IPS DF 6.9 (cell line): Measurements from ENCODE around the gene GTF3C1.

Experiments used
- DNase-seq: peaks from one replicate; pipeline ENCODE4 v3.0.0-alpha.2; 2013; ENCODE audit warnings: low read depth, low spot score
- H3K27ac ChIP-seq: one replicate; pipeline ENCODE4 v1.5.1; 2013; ENCODE audit warnings: low read length, control low read depth
- H3K27me3 ChIP-seq: 2 replicates; pipeline ENCODE4 v1.6.1; 2013; ENCODE audit warnings: mild to moderate bottlenecking, low read length; ENCODE audit not compliant: control insufficient read depth, insufficient read depth
- H3K36me3 ChIP-seq: 2 replicates; pipeline ENCODE4 v1.6.1; 2013; ENCODE audit warnings: low read length; ENCODE audit not compliant: control insufficient read depth, insufficient read depth
- H3K4me1 ChIP-seq: 2 replicates; pipeline ENCODE4 v1.6.1; 2013; ENCODE audit warnings: low read length; ENCODE audit not compliant: control insufficient read depth, insufficient read depth
- H3K4me3 ChIP-seq: 2 replicates; pipeline ENCODE4 v1.5.1; 2013; ENCODE audit warnings: mild to moderate bottlenecking, low read length
- H3K9me3 ChIP-seq: 2 replicates; pipeline ENCODE4 v1.6.1; 2013; ENCODE audit warnings: low read length, inconsistent platforms; ENCODE audit not compliant: control insufficient read depth, insufficient read depth
- WGBS: extraction: QIAGEN DNeasy Blood & Tissue Kit; methylation state at CpG from one replicate; pipeline ENCODE4 v1.1.7; 2013; ENCODE audit warnings: mixed read lengths, missing lambda C conversion rate; ENCODE audit not compliant: insufficient read length, insufficient coverage; 5-methylcytosine and 5-hydroxymethylcytosine counted together

GTF3C1 gene

DNA sequence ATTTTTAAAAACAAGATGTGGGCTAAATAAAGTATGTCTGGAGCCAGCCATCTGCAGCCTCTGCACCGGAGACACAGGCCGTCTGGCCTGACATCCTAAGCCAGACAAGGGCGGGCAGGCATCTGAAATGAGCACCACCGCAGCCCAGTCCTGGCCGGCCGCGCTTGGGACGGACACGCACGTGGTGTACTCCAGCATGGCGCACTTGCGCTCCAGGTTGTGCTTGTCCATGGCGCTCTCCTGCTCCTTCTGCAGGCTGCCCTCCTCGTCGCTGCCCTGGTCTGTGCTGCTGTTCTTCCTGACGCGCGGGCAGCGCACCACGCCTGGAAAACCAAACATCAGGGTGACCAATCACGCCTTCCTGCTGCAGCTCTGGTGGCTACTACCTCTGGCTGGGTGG lies 60.3 kb downstream of the GTF3C1 start:
- Histone ChIP-seq H3K4me3 (no peak overlapping the region), H3K36me3 (peaks cover 53% of the 10 kb centered on the region), H3K9me3 (no peaks in the 10 kb centered on the region), H3K27ac (no peak overlapping the region), H3K27me3 (no peaks in the 10 kb centered on the region), H3K4me1 (no peaks in the 10 kb centered on the region)
- WGBS = no CpG with 5 or more reads among the region's 21 CpGs
- no peak for DNase-seq

DNA sequence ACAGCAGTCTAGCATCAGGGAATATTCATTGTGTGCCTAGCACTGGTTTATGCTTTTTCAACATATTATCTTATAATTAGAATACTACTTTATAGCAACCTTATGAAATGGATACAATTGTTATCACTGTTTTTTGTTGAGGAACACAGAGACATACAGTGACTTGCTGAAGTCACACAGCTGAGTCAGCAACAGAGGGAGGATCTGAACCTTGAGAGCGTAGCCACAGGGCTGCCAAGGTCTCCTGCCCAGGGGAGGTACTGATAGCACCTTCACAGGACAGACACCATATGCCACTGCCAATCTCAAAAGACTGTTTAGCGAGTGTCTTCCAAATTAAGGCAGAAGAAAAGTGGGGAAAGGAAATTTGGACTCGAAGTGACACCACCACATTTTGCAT lies 63.0 kb downstream of the GTF3C1 start:
- H3K9me3 ChIP-seq = no peaks in the 10 kb centered on the region
- H3K36me3 ChIP-seq = peaks cover 59% of the 10 kb centered on the region
- H3K4me3 ChIP-seq = no peak overlapping the region
- H3K4me1 ChIP-seq = no peaks in the 10 kb centered on the region
- no peak for DNase-seq
- H3K27me3 ChIP-seq = no peaks in the 10 kb centered on the region
- no peak overlapping the region for H3K27ac ChIP-seq
- no CpG with 5 or more reads among the region's 3 CpGs for WGBS

DNA sequence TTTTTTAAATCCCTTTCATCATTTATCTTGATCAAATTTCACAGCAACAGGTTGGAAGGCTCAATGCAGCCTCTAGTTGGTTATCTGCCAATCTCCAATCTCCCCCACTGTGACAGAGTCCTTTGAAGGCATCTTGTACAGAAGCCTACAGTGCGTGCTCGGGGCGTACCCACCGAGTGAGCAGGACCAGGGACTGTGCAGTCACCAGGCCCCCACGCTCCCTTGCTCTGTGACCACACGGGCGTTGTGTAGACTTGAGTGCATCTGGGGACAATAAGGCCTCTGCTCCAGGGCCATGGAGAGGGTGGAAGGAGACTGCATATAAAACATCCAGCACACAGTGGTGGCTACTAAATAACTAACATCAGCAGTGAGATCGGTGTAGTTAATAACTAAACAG lies 63.4 kb downstream of the GTF3C1 start:
- Histone ChIP-seq H3K27ac (no peak overlapping the region), H3K4me1 (no peaks in the 10 kb centered on the region), H3K36me3 (peaks cover 62% of the 10 kb centered on the region), H3K9me3 (no peaks in the 10 kb centered on the region), H3K27me3 (no peaks in the 10 kb centered on the region), H3K4me3 (no peak overlapping the region)
- no CpG with 5 or more reads among the region's 8 CpGs for WGBS
- DNase-seq = no peak

DNA sequence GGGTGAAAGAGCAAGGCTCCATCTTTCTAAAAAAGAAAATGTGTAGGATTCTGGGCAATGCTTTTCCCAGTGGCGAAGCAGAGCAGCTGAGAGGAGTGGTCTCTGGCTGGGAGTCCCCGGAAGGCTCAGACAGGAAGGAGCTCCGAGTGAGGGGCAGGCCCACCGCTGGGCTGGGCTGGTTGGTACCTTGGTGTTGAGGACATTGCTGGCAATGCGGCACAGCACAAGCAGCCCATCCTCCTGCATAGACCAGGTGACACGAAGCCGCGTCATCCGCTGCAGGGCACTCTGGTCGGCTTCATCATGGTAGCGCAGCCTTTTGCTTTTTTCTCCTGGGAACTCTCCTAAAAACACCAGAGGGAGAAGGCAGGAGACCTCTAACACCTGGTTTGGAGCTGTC lies 63.9 kb downstream of the GTF3C1 start:
- no peak for DNase-seq
- Histone ChIP-seq H3K27me3 (no peaks in the 10 kb centered on the region), H3K4me3 (no peak overlapping the region), H3K27ac (no peak overlapping the region), H3K36me3 (peaks cover 63% of the 10 kb centered on the region), H3K4me1 (no peaks in the 10 kb centered on the region), H3K9me3 (no peaks in the 10 kb centered on the region)
- WGBS = no CpG with 5 or more reads among the region's 11 CpGs

DNA sequence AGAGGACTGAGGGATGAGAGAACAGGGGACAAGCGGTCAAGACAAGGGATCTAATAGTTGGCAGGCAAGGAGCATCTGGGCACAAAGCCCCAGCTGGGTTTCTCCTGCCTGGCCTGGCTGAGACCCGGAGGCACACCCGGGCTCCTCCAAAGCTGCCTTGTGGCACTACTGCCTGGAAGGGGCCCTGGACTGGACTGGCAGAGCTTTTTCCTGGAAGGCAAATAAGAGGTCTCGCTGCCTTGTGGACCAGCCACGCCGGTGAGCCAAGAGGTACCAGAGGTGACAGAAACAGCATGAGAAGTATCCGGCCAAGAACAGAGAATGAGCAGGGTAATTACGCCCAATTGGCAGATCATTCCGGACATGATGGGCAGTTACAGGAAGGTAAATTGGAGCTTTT lies 64.6 kb downstream of the GTF3C1 start:
- WGBS = no CpG with 5 or more reads among the region's 9 CpGs
- H3K27ac ChIP-seq = no peak overlapping the region
- H3K27me3 ChIP-seq = no peaks in the 10 kb centered on the region
- no peak overlapping the region for H3K4me3 ChIP-seq
- no peak for DNase-seq
- H3K9me3 ChIP-seq = no peaks in the 10 kb centered on the region
- peaks cover 65% of the 10 kb centered on the region for H3K36me3 ChIP-seq
- no peaks in the 10 kb centered on the region for H3K4me1 ChIP-seq

DNA sequence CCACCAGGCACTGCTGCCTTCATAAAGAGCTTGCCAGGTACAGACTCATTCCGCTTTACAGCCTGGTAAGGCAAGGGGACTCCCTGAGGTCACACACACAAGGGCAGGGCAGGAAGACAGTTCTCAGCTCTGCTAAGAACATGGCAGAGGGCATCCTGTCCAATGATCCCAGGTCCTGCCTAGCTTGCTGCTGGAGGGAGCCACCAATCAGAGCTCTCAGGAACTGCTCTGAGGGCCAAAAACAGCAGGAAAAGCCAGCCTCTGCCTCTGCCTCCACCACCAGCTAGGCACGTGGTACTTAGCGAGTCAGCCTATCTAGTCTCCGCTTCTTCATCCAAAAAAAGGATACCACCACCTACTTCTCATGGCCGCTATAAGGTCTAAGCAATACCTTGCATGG lies 66.1 kb downstream of the GTF3C1 start:
- Histone ChIP-seq H3K27me3 (no peaks in the 10 kb centered on the region), H3K4me1 (no peaks in the 10 kb centered on the region), H3K36me3 (peaks cover 54% of the 10 kb centered on the region), H3K27ac (no peak overlapping the region), H3K9me3 (no peaks in the 10 kb centered on the region), H3K4me3 (no peak overlapping the region)
- WGBS = no CpG with 5 or more reads among the region's 5 CpGs
- no peak for DNase-seq

DNA sequence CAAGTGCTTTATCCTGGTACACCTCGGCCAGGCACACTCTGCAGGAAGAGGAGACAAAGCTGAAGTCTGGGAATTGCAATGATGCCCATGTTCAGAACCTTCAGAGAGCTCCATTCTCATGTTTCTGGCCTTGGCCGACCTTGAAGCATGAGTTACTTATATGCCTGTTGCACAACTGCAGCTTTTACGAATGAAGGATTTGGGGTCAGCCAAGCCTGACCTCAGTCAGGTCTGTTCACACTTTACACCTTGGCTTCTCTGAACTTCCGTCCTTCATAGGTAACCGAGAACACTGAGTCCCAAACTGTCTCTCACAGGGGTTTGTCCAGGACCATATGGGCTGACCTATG lies 66.7 kb downstream of the GTF3C1 start:
- Histone ChIP-seq H3K4me1 (no peaks in the 10 kb centered on the region), H3K9me3 (no peaks in the 10 kb centered on the region), H3K27ac (no peak overlapping the region), H3K36me3 (peaks cover 52% of the 10 kb centered on the region), H3K27me3 (no peaks in the 10 kb centered on the region), H3K4me3 (no peak overlapping the region)
- no peak for DNase-seq
- no CpG with 5 or more reads among the region's 5 CpGs for WGBS

- Histone ChIP-seq H3K9me3 (no peaks in the 10 kb centered on the region), H3K36me3 (peaks cover 49% of the 10 kb centered on the region), H3K4me3 (no peak overlapping the region), H3K4me1 (no peaks in the 10 kb centered on the region), H3K27me3 (no peaks in the 10 kb centered on the region), H3K27ac (no peak overlapping the region)
- WGBS = no CpG with 5 or more reads among the region's 10 CpGs
- DNase-seq = no peak
Measured at GRCh38 chr16:27482397-27483087, 67.2 kb downstream of the GTF3C1 start.

DNA sequence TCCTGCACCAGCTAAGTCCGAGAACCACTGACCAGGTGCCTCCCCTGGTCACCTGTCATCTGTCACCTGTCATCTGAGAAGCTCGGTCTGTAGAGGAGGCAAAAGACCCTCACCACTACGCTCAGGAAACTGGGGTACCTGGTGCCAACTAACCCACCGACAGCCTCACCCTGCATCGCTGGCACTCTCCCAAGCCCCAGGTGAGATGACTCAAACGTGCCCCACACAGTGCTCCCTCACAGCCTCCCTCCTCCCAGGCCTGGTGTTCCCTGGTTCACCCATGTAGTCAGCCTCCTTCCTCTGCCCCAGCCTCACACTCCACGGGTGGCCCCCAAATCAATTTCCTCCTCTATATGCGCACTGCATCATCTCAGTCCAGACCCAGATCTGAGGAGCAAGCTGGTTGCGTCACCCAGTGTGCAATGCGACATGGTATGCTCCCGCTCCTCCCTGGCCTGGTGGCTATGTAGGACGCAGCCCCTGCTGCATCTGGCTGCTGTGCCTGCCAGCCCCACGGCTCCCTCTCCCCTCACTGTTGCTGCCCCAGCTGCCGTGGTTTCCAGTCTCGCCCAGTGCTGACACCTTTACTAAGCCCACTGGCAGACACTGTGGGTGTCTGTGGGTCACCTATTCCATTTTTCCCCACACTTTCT lies 68.3 kb downstream of the GTF3C1 start:
- no peak overlapping the region for H3K27ac ChIP-seq

DNA sequence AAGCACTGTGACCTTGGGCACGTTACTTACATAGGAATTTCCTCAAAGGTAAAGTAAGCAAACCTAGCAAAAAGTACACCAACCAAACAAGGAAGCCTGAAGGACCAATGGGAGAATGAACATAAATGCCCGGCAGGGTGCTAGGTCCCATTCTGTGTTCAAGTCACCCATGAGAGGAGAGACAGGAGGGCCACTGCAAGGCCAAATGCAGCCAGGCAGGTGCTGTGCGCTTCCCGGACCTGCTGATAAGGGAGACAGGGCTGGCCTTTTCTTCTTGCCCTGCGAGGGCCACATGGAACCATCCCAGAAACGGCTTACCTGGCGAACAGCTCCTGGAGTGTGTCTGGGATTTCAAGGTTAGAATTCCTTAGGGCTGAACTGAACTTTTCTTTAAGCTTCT lies 69.0 kb downstream of the GTF3C1 start:
- Histone ChIP-seq H3K27me3 (no peaks in the 10 kb centered on the region), H3K9me3 (no peaks in the 10 kb centered on the region), H3K27ac (no peak overlapping the region), H3K4me3 (no peak overlapping the region), H3K36me3 (peaks cover 52% of the 10 kb centered on the region), H3K4me1 (no peaks in the 10 kb centered on the region)
- no CpG with 5 or more reads among the region's 7 CpGs for WGBS
- DNase-seq = no peak

More for the DNA sequence above, 68.3 kb downstream of the GTF3C1 start:
- DNase-seq = no peak
- Histone ChIP-seq H3K9me3 (no peaks in the 10 kb centered on the region), H3K4me1 (no peaks in the 10 kb centered on the region), H3K36me3 (peaks cover 52% of the 10 kb centered on the region), H3K27me3 (no peaks in the 10 kb centered on the region), H3K4me3 (no peak overlapping the region)
- WGBS = no CpG with 5 or more reads among the region's 15 CpGs

- no peaks in the 10 kb centered on the region for H3K4me1 ChIP-seq
- no peak overlapping the region for H3K4me3 ChIP-seq
- no CpG with 5 or more reads among the region's 9 CpGs for WGBS
- peaks cover 36% of the 10 kb centered on the region for H3K36me3 ChIP-seq
- H3K27ac ChIP-seq = no peak overlapping the region
- no peaks in the 10 kb centered on the region for H3K9me3 ChIP-seq
- H3K27me3 ChIP-seq = no peaks in the 10 kb centered on the region
- DNase-seq = no peak
Measured at GRCh38 chr16:27476240-27476639, 73.5 kb downstream of the GTF3C1 start.
